ENCODE results near the gene MICAL2.

MICAL2 gene

DNA sequence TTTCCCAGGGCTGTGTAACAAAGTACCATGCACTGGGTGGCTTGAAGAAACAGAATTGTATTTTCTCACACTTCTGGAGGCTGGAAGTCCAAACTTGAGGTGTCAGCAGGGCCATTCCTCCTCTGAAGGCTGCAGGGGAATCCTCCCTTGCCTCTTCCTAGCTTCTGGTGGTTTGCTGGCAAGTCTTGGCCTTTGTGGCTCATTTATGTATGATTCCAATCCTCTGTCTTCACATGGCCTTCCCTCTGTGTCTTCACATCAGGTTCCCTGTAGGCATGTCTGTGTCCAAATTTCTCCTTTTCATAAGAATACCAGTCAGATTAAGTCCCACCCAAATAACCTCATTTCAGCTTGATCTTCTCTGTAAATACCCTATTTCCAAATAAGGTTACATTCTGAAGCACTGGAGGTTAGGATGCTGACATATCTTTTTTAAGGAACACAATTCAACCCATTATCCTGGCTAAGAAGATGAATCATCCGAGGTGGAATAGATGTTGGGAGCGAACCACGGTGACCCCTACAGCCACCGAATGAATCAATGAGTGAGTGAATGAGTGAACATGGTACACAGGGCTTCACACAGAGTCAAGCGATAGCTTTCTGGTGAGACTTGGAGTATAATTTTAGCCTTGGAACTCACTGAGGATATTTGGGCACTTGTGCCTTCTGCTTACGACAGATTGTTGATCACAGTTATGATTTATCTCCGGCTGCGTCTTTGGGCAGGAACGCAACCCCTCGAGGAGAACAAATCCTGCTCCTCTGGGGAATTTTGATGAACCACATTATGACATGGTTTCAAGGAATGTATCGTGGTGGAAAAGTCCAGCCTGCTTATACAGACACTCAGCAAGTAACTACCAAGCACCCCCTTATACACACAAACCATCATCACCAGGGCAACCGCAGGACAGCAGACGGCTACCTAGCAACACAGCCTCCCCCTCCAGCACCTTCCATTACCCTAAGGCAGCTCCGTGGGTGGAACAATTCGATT is 34.3 kb upstream of the MICAL2 start:
- DNase-seq (ENCODE audit: extremely low read depth in 1 of 2, low read depth in 1 of 2): no peak

DNA sequence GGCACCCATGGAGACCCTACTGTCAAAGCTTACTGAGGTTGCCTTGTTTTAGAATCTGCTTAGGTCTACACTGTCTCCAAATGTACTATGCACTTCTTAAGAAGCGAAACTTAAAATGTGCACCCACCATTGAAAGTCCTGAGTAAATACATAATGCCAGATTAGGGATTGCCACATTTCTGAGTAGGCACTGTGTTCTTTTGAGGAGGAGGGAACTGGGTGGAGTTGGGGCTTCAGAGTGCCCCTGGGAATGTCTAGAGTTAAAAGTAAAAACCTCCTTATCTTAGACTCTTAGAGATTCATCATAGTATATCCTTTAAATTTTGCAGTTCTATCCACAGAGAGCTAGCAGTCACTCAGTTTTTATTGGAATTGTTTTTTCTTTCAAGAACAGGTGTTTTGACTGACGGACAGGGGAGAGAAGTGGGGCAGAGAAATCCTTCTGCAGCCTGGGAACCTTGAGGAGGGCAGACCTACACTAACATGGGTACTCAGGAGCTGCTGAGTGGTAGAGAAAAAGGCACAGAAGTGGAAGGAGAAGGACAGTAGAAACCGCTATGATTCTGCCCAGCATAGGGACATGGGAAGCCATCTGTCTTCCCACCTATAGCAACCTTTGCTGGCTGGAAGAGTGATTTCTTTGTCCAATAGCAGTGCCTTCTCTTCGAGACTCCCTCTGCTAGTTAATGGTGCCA is 33.4 kb upstream of the MICAL2 start:
- no peak for DNase-seq (ENCODE audit: extremely low read depth in 1 of 2, low read depth in 1 of 2)

DNA sequence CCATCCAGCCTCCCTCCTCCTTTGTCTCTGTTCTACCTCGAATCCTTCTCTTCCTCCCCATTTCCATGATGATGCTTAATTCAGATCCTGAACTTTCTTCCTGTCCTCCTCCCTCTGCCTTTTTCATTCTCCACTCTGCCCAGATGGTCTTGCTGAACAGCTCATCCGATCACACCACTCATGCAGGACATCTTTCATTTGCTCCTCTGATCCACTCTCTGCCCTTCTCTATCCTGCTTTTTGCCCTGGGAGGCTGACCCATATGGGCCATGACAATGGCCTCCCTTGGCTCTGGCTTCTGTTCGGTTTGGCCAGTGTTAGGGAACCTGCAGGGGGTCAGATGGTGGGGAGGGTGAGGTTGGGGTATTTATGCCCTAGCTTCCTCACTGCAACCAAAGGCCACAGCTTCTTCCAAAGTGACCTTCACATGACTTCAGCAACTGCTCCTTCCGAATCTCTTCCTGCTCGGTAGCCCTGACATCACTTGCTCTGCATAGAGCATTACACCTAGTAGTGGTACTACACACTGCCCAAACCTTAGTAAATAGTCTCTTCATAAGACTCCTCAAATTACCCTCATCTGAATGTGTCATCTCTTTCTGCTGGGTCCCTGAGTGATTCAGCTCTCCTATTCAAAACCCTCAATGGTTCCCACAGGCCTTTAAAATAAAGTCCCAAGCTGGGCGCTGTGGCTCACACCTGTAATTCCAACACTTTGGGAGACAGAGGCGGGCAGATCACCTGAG is 32.7 kb upstream of the MICAL2 start:
- no peak for DNase-seq (ENCODE audit: extremely low read depth in 1 of 2, low read depth in 1 of 2)

DNA sequence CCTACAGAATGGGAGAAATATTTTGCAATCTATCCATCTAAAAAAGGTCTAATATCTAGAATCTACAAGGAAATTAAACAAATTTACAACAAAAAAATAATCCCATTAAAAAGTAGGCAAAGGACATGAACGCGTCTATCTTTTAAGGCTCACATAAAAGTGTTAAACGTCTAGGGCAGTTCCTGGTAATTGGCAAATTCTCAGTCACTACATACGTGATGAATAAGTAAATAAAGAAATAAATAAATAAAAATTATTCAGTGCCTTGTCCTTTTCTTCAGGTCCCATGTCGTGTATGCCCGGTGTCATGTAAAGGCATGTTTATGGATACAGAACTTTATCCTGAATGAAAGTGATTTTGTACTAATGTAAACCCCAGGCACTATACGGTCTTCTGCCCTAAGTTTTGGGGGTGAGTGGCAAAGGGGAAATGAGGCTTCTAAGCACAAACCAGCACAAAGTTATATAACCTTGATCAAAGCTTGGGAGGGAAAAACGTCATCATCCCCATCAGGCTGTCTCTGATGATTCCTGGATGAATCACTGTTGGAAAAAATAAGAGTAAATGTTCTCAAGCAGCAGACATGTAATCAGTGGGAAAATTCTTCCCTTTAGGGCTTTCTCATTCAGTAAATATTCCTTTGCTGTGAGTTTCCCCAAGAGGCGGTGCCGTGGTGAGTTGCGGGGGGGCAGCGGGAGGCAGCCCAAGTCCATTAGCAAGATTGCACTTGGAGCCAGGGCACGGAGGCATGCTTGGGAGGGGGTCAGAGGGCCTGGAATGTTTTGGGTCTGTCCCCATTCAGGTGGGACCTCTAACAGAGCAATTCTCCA is 30.4 kb upstream of the MICAL2 start:
- DNase-seq (ENCODE audit: extremely low read depth in 1 of 2, low read depth in 1 of 2): no peak

GRCh38 chr11:12083380-12083779 is 27.0 kb upstream of the MICAL2 start:
- DNase-seq (ENCODE audit: extremely low read depth in 1 of 2, low read depth in 1 of 2): peak in 1 of 2 donors; percentile 22

DNA sequence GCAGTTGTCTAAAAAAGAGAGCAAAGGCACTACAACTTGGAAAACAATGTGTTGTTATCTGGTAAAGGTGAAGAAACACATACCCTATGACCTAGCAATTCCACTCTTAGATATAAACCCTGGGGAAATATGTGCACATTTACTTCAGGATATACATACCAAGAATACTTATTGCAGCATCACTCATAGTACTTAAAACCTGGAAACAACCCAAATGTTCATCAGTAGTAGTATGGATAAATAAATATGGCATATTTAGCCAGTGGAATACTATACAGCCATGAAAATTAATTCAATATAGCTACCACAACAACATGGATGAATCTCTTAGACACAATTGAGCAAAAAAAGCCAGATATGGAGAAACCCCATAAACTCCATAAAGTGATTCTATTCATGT is 26.1 kb upstream of the MICAL2 start:
- DNase-seq (ENCODE audit: extremely low read depth in 1 of 2, low read depth in 1 of 2): no peak

GRCh38 chr11:12085371-12086251 is 24.8 kb upstream of the MICAL2 start:
- DNase-seq (ENCODE audit: extremely low read depth in 1 of 2, low read depth in 1 of 2): no peak

- no peak for DNase-seq (ENCODE audit: extremely low read depth in 1 of 2, low read depth in 1 of 2)
Observed at GRCh38 chr11:12086271-12087074, 23.9 kb upstream of the MICAL2 start.

DNA sequence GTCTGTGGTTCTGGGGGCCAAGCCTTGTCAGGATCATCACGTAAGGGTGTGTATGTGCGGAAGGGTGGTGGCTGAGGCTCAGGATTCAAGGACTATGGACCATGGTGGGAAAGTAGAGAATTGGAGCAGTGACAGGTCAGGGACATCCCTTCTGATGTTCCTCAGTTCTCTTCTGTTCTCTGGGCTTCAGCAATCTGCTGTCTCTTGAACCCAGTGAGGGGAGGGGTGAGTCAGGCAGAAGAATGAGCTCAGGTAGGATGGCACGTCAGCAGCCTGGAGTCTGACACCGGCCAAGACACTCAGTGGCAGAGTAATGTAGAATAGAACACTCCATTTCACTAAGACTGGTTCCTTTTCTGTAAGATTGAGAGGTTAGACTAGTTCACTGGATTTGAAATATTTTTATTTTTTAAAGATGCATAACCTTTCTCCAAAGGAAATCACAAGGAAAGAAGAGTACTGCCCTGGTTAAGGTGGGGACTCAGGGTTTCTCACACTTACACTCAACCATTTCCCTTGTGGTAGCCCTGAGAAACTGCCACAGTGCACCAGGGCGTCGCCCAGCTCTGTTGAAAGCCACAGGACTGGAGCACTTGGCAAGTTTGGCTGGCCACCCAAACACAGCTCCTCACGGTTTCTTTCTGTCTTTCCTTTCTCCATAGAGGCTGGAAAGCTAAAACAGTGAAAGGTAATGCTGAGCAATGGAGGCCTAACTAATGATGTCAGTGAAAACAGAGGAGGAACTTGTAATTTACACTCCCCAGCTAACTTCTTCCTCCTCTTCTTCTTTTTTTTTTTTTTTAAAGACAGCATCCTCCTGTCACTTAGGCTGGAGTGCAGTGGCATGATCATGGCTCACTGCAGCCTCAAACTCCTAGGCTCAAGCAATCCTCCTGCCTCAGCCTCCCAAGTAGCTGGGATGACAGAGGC is 23.1 kb upstream of the MICAL2 start:
- peak in 1 of 2 donors; percentile 20 for DNase-seq (ENCODE audit: extremely low read depth in 1 of 2, low read depth in 1 of 2)

GRCh38 chr11:12088047-12088481 is 22.3 kb upstream of the MICAL2 start:
- DNase-seq (ENCODE audit: extremely low read depth in 1 of 2, low read depth in 1 of 2): no peak

DNA sequence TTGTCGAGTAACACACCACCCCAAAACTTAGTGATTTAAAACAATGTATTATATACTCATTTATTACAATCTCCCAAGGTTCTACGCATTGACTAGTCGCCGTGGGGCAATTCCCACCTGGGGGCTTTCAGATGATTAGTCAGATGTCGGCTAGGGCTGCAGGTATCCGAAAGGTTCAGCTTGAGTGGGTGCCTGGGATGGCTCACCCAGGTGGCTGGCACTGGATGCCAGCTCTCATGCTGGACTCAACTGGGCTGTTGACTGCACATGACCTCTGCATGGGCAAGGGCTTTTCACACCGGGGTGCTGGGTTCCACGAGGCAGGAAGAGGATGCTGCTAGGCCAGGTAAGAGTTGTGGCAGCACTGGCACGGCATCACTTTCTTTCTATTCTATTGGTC is 21.9 kb upstream of the MICAL2 start:
- DNase-seq (ENCODE audit: extremely low read depth in 1 of 2, low read depth in 1 of 2): no peak

DNA sequence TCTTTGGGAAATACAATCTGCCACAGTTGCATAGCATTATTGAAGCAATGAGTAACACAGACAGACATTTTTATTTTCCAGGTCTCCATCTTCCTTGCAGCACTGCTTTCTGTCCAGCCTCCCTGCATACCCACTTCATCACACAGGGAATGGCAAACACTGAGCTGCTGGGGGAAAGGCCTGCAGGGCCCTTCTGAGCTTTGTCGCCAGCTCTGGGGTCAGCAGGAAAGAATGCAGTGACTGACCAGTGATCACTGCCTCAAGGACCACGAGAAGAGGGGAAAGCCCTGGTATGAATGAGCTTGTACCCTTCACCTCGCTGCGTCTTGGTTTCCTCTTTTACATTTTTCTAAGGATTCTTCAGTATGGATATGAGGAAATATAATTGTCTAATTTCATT is 21.3 kb upstream of the MICAL2 start:
- DNase-seq (ENCODE audit: extremely low read depth in 1 of 2, low read depth in 1 of 2): no peak

DNA sequence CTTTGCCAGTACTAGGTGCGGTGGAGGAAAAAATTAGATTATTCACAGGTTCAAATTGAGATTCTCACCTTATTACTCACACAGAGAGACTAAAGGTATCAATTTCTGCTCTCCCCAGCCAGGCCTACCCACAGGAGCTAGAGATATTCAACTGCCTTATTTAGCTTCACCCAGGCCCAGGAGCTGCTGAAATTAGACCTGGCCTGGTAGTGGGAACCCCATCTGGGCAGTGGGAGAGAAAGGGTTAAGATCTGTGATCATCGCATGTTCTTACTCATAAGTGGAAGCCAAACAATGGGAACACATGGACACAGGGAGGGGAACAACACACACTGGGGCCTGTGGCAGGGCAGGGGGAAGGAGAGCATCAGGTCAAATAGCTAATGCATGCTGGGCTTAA is 20.9 kb upstream of the MICAL2 start:
- DNase-seq (ENCODE audit: extremely low read depth in 1 of 2, low read depth in 1 of 2): no peak

DNA sequence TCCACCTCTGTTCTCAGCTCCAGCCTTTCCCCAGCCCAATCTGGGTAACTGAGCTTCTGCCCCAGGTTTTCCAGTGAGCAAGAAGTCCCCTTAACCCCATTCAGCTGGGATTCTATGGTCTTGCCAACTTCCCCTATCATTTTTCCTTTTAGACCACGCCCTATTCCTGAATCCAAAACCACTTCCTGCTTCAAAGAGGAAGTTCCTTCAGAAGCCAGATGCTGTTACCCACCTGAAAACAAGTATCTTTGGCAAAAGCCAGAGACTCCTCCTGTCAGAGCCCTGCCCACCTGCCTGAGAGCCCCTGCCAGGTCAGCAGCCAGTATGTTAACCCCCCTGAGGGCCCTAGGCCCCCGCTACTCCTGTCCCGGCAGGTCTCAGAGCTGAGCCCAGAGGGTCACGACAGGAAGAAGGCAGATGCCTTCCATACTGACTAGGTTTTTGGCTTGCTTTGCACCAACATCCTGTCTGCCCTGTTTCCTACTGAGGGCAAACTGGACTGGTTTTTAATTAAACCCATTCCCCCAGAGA is 20.3 kb upstream of the MICAL2 start:
- DNase-seq (ENCODE audit: extremely low read depth in 1 of 2, low read depth in 1 of 2): no peak

DNA sequence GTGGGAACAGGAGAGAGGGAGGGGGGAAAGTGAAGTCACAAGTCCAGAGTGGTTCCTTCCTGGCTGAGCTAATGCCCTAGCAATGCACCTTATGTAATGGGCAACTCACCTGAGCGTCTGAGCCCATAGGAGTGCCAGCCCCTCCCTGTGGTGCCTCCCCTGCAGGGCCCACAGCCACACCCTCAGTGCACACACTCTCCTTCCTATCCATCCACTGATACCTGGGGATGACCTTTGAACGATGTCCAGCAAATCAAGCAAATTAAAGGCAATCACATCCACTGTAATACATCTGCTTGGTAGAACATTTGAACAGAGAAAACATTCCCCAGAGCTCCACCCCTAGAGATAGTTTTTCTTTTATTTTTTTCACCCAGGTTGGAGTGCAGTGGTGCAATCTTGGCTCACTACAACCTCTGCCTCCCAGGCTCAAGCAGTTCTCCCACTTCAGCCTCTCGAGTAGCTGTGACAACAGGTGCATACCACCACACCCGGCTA is 19.6 kb upstream of the MICAL2 start:
- DNase-seq (ENCODE audit: extremely low read depth in 1 of 2, low read depth in 1 of 2): no peak

DNA sequence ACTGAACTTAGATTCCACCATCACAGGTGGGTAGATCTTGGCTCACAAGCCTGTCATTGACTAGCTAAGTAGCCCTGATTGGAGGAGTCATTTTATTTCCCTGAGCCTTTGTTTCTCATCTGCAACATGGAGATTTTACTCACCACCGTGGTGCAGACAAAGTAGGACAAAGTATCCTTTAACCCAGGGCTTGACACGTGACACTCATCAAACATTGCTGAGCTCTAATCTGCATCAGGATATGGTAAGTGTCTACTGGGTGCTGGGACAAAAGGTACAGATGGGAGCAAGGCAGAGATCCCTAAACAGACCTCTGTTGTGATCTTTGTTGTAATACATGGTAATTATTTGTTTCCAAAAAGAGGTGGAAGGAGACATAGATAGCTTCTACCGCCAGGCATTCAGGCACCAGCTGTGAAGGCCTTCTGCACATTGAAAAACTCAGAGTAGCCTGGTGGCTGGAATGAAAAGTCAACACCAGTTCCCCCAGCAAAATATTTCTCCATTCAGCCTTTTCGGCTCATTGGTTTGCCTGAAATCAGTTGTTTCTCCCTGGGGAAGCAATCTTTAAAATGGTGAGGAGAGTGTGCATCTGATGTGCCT is 18.3 kb upstream of the MICAL2 start:
- DNase-seq (ENCODE audit: extremely low read depth in 1 of 2, low read depth in 1 of 2): no peak

DNA sequence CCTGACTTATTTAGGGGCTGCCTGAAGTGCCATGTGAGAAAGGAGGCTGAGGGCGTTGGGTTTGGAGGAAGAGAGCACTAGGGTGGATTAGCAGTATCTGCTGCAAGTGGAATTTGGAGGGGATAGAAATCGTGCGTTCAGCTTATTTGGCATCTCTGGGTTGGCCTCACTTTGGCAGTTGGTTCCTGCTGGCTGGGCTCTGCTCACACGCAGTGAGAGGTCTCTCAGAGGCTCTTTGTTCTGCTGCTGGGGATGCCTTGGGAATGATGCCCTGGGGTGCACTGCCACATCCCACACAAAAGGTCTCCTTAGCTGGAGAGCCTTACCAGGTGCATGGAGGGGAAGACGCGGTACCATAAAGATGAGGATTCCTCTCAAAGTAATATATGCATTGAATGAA is 17.7 kb upstream of the MICAL2 start:
- no peak for DNase-seq (ENCODE audit: extremely low read depth in 1 of 2, low read depth in 1 of 2)
